ENCODE results near the gene ACVR2B. TPM values are rescaled to one million over a fixed set of nuclear protein-coding genes. Genes with fewer than 3 reads are reported as not detected.

Gene ACVR2B
- total and polyA plus RNA-seq, 10 of the 15 experiments (the other 5 are each of a cell fraction or from before 2014, with no cell fraction given) = 0.27 to 2.9 (median 1.0) TPM

DNA sequence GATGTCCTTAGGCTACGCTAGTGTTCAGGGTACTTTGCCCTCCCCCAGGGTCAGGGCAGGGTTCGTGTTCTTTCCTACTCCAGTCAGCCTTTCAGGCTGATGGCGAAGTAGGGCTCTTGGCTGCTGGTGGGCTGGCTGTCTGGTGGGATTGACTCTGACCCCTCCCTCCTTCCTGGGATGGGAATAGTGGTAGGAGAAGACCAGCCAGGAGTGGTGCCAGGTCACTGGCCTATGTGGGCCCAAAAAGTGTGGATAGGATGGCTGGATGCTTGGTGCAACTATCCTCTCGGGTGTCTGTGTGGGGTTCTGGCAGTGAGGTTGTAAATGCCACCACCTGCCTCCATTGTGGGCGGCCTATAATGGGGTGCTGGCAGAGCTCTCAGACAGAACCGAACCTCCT lies 22.0 kb downstream of the ACVR2B start (continued):
- TF ChIP-seq, protein P1, sequence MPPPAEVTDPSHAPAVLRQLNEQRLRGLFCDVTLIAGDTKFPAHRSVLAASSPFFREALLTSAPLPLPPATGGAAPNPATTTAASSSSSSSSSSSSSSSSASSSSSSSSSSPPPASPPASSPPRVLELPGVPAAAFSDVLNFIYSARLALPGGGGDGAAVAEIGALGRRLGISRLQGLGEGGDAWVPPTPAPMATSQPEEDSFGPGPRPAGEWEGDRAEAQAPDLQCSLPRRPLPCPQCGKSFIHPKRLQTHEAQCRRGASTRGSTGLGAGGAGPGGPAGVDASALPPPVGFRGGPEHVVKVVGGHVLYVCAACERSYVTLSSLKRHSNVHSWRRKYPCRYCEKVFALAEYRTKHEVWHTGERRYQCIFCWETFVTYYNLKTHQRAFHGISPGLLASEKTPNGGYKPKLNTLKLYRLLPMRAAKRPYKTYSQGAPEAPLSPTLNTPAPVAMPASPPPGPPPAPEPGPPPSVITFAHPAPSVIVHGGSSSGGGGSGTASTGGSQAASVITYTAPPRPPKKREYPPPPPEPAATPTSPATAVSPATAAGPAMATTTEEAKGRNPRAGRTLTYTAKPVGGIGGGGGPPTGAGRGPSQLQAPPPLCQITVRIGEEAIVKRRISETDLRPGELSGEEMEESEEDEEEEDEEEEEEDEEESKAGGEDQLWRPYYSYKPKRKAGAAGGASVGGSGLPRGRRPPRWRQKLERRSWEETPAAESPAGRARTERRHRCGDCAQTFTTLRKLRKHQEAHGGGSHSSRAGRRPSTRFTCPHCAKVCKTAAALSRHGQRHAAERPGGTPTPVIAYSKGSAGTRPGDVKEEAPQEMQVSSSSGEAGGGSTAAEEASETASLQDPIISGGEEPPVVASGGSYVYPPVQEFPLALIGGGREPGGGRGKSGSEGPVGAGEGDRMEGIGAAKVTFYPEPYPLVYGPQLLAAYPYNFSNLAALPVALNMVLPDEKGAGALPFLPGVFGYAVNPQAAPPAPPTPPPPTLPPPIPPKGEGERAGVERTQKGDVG (CRISPR knock-in tag; IDR thresholded peaks at IDR 0.05) = no peak

DNA sequence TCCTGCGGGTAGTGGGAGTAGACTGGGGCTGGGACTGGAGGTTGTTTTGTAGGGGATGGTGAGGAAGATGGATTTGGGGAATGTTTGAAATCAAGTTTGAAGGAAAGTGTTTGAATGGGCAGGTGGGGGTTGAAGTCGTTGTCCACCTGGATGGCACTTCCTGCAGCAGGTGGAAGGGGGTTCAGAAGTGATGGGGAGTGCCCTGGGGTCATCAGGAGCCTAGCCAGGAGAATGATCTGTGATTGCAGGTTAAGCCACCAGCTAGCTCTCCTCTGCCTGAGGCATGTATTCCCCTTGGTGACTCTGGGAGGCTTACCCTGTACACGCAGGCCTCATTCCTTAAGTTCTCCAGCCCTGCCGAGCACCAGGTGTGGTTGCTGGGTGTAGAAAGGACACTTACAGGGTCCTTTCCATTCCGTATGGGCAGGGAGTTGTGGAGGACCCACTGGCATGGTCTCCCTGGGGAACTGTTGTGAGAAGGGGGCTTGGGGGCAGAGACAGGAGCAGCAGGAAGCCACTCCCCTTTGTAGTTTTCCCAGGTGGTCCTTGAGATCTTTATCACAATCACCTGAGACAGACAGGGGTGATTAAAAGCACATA lies 22.6 kb downstream of the ACVR2B start:
- Histone ChIP-seq H3K4me3 (no peak overlapping the region), H4K20me1 (ENCODE audit: control insufficient read depth, insufficient read depth) (no peaks in the 10 kb centered on the region), H3K4me1 (ENCODE audit: control insufficient read depth, insufficient read depth, low read length) (no peaks in the 10 kb centered on the region), H2AFZ (ENCODE audit: control insufficient read depth, low read depth, low read length) (no peak overlapping the region), H3K36me3 (ENCODE audit: control insufficient read depth in 2 of 2, insufficient read depth in 2 of 2, low read length in 1 of 2) (peaks cover 0 to 5% of the 10 kb centered on the region in 2 experiments; a peak in 2 of 4 replicates), H3K9me3 (replicated peaks; ENCODE audit: control insufficient read depth, insufficient read depth, low read length) (no peaks in the 10 kb centered on the region), H3K4me2 (ENCODE audit: control insufficient read depth, insufficient read depth) (no peak overlapping the region), H3K79me2 (ENCODE audit: control insufficient read depth, insufficient read depth, low read length) (no peaks in the 10 kb centered on the region), H3K27me3 (replicated peaks in 1 of 2; ENCODE audit: control insufficient read depth in 2 of 2, insufficient read depth in 2 of 2, low read length in 1 of 2) (no peaks in the 10 kb centered on the region), H3K27ac (ENCODE audit: control insufficient read depth, insufficient read depth) (no peak overlapping the region), H3K9ac (ENCODE audit: control insufficient read depth, insufficient read depth, low read length) (no peak overlapping the region)
- intact Hi-C loops (cut with micrococcal nuclease; ENCODE audit: unreplicated experiment) = no loop called here
- ChIA-PET POLR2A (no interaction called here), CTCF (interaction anchor here (0.5 kb wide), 1 partner anchor 70 kb away, joined by 3 read pairs; no protein-coding TSS in a partner anchor), SMC1A (ENCODE audit: uncharacterized antibody, unreplicated experiment) (no interaction called here), RAD21 (ENCODE audit: unreplicated experiment) (no interaction called here)
- WGBS (ENCODE audit: insufficient coverage, insufficient replicate concordance, low lambda C conversion rate, missing lambda C conversion rate) = 26% methylated on average over 5 of the region's 5 CpGs
- FAIRE-seq (no peak), DNase-seq (ENCODE audit: low read depth, low spot score) (no peak), ATAC-seq (no peak)
- in situ Hi-C loops (cut with MboI) = no loop called here
- no peak for TF ChIP-seq SMARCA5 (IDR thresholded peaks at IDR 0.05)
- TF ChIP-seq ZNF384 (IDR thresholded peaks at IDR 0.05; ENCODE audit: borderline replicate concordance, low read depth, low read length) = no peak
- TF ChIP-seq RBBP5 (conservative IDR thresholded peaks at IDR 0.05) = no peak
- TF ChIP-seq SIN3A (IDR thresholded peaks at IDR 0.05; ENCODE audit: low read depth, low read length) = no peak
- TF ChIP-seq ETV6 (conservative IDR thresholded peaks at IDR 0.05 in 1 of 2, IDR thresholded peaks at IDR 0.05 in 1 of 2; ENCODE audit: borderline replicate concordance in 1 of 2, low read depth in 1 of 2) = no peak
- TF ChIP-seq IRF4 (IDR thresholded peaks at IDR 0.05; ENCODE audit: low read depth, low read length) = no peak
- TF ChIP-seq MEF2A (IDR thresholded peaks at IDR 0.05; ENCODE audit: insufficient read depth, low read depth, low read length) = no peak
- TF ChIP-seq, protein P2, sequence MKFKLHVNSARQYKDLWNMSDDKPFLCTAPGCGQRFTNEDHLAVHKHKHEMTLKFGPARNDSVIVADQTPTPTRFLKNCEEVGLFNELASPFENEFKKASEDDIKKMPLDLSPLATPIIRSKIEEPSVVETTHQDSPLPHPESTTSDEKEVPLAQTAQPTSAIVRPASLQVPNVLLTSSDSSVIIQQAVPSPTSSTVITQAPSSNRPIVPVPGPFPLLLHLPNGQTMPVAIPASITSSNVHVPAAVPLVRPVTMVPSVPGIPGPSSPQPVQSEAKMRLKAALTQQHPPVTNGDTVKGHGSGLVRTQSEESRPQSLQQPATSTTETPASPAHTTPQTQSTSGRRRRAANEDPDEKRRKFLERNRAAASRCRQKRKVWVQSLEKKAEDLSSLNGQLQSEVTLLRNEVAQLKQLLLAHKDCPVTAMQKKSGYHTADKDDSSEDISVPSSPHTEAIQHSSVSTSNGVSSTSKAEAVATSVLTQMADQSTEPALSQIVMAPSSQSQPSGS (IDR thresholded peaks at IDR 0.05; ENCODE audit: low read length) = no peak
- no peak for TF ChIP-seq MYC (IDR thresholded peaks at IDR 0.05; ENCODE audit: insufficient read depth, insufficient read length, insufficient replicate concordance, low read length, severe bottlenecking)
- no peak for TF ChIP-seq ZNF207 (IDR thresholded peaks at IDR 0.05; ENCODE audit: borderline replicate concordance)
- TF ChIP-seq NR2F1 (conservative IDR thresholded peaks at IDR 0.05) = no peak
- TF ChIP-seq NFXL1 (IDR thresholded peaks at IDR 0.05; ENCODE audit: borderline replicate concordance) = no peak
- no TSS peak for BruUV-seq (replicated peaks)
